ENCODE data around the gene IGFALS.

IGFALS gene

GRCh38 chr16:1777375-1778199 is 15.9 kb downstream of the IGFALS start:
- H3K27ac ChIP-seq, result no peak overlapping the region
- no peak for TF ChIP-seq CTCF (conservative IDR thresholded peaks at IDR 0.05)

GRCh38 chr16:1776991-1777374 is 16.5 kb downstream of the IGFALS start:
- H3K27ac ChIP-seq, result no peak overlapping the region
- no peak for TF ChIP-seq CTCF (conservative IDR thresholded peaks at IDR 0.05)

- H3K27ac ChIP-seq, result no peak overlapping the region
- TF ChIP-seq CTCF (conservative IDR thresholded peaks at IDR 0.05), result no peak
Measured at GRCh38 chr16:1776672-1776955, 16.9 kb downstream of the IGFALS start.

GRCh38 chr16:1775846-1776671 is 17.4 kb downstream of the IGFALS start:
- H3K27ac ChIP-seq, result no peak overlapping the region
- no peak for TF ChIP-seq CTCF (conservative IDR thresholded peaks at IDR 0.05)

- peak overlapping the region; percentile 88; the same call in 1 of the 2 replicates for H3K27ac ChIP-seq
- no peak for TF ChIP-seq CTCF (conservative IDR thresholded peaks at IDR 0.05)
Measured at GRCh38 chr16:1775006-1775845, 18.3 kb downstream of the IGFALS start.

- peak overlapping the region; percentile 88 for H3K27ac ChIP-seq
- TF ChIP-seq CTCF (conservative IDR thresholded peaks at IDR 0.05), result no peak
Measured at GRCh38 chr16:1774448-1774780, 19.1 kb downstream of the IGFALS start.
